GM19463 (cell line): ENCODE data around the gene RBM7.

ENCODE experiments used
- ATAC-seq: cut with Tn5 transposase; IDR thresholded peaks from one replicate; pipeline ENCODE4 v1.9.1; 2021; ENCODE audit warnings: mild to moderate bottlenecking, moderate library complexity; ENCODE audit not compliant: unreplicated experiment

Gene RBM7

DNA sequence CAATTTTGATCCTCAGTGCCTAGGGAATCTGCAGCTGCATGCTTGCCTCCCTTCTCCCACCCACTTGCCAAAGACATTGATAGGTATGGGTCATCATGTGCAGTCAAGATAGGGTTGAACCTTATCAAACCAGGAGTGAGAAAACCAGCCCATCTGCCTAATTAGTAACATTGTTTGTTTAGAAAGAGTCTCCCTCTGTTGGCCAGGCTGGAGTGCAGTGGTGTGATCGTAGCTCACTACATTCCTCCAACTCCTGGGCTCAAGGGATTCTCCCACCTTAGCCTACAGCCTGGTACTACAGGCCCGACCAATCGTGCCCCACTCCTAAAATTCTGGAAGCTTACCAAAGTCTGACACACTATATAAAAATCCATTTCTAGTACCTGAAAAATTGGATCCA lies 4.7 kb upstream of the RBM7 start:
- no peak for ATAC-seq

DNA sequence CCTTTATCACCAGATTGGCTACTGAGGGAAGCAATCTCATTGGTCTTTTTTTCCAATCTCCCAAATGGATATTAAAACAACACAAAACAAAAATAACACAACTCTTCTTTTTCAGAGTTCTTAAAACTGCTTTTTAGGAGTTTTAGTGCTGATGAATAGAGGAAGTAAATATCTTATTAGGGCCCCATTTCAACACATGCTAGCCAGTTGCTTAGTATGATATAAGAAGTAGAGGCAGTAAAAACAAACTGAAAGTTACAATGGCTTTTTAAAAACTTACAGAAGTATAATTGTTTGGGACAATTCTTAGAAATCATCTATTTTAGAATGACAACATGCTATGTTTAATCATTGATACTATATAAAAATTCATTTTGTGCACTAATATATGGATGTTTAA lies 3.5 kb upstream of the RBM7 start:
- ATAC-seq, result no peak

DNA sequence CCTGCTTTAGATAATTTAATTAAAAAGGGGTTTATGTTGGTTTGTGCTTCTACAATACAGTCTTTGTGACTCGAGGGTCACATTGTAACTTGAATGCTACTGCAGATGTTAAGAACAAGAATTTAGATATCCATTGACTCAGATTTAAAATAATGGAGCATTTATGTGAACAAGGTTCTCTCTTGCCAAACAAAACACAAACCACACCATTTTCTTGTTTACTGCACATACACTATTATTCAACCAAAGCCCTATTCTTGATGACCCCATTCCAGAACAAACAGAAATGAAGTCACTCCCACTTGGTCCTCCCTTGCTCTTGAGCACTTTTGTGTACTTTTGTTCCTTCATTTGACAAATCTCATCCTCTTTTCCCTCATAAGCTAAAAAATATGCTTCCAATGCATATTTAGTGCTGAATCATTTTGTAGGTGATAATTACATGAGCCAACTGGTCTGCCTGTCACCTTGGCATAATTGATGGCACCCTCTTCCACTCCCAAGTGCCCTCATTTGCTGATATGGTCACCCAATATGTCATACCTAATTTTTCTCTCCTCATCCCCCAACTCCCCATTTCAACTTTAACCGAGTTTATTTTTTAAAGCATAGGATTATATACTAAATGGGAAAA lies 3.0 kb upstream of the RBM7 start:
- ATAC-seq, result no peak

- ATAC-seq, result no peak
These were observed 2.1 kb upstream of the RBM7 start for GRCh38 chr11:114398303-114398920.

DNA sequence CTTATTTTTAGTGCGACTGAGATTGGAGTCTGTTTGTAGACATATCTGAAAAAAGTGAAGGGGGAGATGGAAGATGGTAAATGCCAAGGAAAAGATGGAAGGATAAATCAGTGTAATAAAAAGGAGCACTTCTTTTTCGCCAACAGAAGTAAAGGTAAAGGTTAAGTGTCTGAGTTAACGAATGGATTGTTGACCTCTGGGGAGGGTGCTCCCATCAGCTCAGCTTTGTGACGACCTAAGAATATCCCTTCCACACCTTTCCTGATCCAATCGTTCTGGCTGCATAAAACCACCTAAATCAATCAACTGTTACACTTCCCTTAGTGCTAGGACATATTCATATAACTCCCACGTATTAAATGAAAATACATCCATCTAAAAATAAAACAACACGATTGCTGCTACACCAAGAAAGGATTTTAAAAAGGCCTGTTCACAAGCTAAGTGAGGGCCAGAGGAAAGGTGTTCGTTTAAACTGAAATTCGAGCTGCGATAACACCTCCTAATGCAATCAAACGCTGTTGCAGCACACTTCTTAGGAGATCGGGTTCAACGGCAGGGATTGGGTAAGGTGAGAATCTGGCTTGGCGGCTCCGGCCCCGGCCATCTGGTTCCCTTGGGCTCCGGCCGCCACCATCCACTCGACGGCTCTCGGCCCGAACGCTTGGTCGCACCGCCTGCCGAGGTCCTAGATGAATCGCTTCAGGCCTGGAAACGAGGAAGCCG lies 813 bp upstream of the RBM7 start:
- ATAC-seq, result peak; percentile 21

- no peak for ATAC-seq
These were observed 403 bp downstream of the RBM7 start for GRCh38 chr11:114400915-114401223.

DNA sequence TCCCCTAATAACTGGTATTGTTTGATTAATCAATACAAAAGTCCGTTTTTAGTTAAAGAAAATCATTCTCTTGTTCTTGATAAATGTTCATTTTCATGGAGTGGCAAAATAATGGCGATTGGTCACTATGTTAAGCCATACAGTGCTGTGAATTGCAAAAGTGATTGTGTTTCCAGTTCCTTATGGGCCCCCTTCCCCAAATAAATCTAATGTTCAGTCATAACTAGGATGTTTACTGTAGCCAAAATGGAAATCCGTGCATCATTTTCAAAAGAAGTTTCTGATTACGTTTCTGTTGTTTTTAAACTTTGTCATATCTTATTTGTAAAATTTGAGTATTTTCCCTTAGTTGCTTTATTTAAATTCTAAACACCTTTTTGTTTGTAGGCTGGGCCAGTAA lies 845 bp downstream of the RBM7 start:
- ATAC-seq, result no peak

DNA sequence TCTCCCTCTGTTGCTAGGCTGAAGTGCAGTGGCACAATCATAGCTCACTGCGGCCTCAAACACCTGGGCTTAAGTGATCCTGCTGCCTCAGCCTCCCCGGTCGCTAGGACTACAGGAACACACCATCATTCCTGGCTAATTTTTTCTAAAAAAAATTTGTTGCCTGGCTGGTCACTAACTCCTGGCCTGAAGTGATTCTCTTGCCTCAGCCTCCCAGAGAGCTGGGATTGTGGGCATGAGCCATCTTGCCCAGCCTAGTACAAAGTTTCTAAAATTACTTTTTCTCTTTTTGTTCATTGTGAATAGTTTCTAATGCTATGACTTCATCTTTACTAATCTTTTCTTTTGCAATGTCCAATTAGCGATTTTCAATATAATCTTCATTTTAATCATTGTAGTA lies 12.5 kb downstream of the RBM7 start:
- ATAC-seq, result no peak

GRCh38 chr11:114413958-114414357 lies 13.5 kb downstream of the RBM7 start:
- ATAC-seq, result no peak

- no peak for ATAC-seq
These were observed 16.0 kb downstream of the RBM7 start for GRCh38 chr11:114416441-114416961.

GRCh38 chr11:114426280-114426679 lies 25.8 kb downstream of the RBM7 start:
- ATAC-seq, result no peak

- ATAC-seq, result no peak
These were observed 29.8 kb downstream of the RBM7 start for GRCh38 chr11:114430290-114430689.

GRCh38 chr11:114432893-114433292 lies 32.4 kb downstream of the RBM7 start:
- ATAC-seq, result no peak

- ATAC-seq, result no peak
These were observed 32.9 kb downstream of the RBM7 start for GRCh38 chr11:114433376-114433775.

- no peak for ATAC-seq
These were observed 37.8 kb downstream of the RBM7 start for GRCh38 chr11:114438303-114438702.

DNA sequence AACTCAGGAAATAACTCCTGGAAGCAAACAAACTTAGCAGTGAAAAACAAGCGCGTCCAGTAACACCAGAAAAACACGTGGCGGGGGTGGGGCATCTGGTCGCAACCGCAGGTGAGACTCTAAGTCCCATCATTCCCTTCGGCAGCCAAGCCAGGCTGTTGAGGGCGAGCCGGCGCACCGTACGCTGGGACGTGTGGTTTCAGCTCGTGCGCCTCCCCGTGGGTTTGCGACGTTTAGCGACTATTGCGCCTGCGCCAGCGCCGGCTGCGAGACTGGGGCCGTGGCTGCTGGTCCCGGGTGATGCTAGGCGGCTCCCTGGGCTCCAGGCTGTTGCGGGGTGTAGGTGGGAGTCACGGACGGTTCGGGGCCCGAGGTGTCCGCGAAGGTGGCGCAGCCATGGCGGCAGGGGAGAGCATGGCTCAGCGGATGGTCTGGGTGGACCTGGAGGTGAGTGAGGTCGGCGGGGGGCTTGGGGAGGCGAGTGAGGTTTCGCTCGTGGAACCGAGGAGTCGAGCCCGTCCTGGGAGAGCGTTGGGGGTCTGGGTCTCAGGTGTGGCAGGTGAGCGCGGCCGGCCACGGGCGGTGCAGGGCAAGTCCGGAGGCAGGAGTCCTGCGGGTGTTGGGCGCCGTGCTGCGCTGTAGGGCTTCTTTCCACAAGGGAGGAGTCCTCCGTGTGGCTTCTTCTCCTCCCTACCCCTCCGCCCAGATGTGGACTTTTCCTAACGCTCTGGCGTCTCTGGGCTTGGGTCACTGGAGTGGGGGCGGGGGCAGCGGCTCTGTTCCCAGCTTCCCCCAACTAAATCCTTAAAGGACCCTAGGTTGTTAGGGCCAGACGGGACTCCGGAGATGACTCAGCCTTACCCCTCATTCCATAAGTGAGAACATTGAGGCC lies 39.0 kb downstream of the RBM7 start, which contains the start of gene REXO2:
Gene REXO2, plus strand, starts transcription at position 239 of the 892 bp plus-strand sequence. Its CDS starts 62 bp downstream, at position 301.
- peak; percentile 99 for ATAC-seq

GRCh38 chr11:114440121-114440860 lies 39.8 kb downstream of the RBM7 start:
- ATAC-seq, result no peak

DNA sequence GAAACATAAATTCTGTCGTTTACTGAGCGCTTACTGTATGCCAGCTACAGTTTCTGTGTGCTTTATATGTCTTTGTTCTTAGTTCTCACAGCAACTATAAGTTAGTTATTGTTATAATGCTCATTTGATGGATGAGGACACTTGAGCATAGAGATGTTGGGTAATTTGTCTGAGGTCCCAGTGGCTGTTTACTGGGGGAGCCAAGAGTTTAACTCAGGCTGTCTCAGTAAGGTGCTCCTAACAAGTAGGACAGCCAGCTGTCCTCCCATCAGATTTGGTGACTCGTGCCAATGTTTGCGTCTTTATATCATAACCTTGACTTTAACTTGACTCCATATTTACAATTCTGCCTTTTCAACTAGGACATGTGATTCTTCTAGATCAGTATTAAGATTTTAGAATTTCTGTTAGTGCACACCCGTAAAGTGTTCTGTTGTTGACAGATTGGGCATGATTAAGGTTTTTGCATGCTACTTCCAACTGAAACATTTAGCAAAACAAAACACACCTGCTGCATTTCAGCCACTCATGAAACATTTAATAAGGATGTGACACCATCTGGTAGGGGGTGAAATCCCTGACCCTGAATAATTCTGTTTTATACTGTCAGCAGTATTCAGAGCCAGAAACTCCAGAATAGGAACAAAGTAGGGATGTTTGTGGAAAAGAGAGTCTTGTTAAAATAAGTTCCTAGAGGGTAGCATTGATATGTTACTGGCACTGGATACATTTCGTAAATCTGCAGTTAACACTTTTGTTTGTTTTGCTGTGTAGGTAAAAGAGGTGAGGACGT lies 40.7 kb downstream of the RBM7 start:
- ATAC-seq, result no peak

GRCh38 chr11:114441921-114442320 lies 41.5 kb downstream of the RBM7 start:
- ATAC-seq, result no peak

- no peak for ATAC-seq
These were observed 42.1 kb downstream of the RBM7 start for GRCh38 chr11:114442536-114442935.
